GM19328 (cell line): Measurements from ENCODE around the gene NANOGP8.
"Not testable (repeated sequence)": the region's sequence is repeated elsewhere in the genome, so short reads cannot be mapped to it uniquely, and the experiment has no call there.

Experiments
- ATAC-seq: cut with Tn5 transposase; IDR thresholded peaks from one replicate; pipeline ENCODE4 v1.9.1; 2021; ENCODE audit warnings: mild to moderate bottlenecking, moderate library complexity; ENCODE audit not compliant: unreplicated experiment

Gene NANOGP8

GRCh38 chr15:35095941-35096340 is 10.8 kb upstream of the NANOGP8 start:
- no peak for ATAC-seq

DNA sequence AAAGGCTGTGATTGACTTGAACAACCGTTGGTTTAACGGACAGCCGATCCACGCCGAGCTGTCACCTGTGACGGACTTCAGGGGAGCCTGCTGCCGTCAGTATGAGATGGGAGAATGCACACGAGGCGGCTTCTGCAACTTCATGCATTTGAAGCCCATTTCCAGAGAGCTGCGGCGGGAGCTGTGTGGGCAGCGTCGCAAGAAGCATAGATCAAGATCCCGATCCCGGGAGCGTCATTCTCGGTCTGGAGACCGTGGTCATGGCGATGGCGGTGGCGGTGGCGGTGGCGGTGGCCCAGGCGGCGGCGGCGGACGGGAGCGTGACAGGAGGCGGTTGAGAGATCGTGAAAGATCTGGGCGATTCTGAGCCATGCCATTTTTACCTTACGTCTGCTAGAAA is 7.8 kb upstream of the NANOGP8 start:
- no peak for ATAC-seq

GRCh38 chr15:35092311-35092710 is 7.2 kb upstream of the NANOGP8 start:
- ATAC-seq: no peak

DNA sequence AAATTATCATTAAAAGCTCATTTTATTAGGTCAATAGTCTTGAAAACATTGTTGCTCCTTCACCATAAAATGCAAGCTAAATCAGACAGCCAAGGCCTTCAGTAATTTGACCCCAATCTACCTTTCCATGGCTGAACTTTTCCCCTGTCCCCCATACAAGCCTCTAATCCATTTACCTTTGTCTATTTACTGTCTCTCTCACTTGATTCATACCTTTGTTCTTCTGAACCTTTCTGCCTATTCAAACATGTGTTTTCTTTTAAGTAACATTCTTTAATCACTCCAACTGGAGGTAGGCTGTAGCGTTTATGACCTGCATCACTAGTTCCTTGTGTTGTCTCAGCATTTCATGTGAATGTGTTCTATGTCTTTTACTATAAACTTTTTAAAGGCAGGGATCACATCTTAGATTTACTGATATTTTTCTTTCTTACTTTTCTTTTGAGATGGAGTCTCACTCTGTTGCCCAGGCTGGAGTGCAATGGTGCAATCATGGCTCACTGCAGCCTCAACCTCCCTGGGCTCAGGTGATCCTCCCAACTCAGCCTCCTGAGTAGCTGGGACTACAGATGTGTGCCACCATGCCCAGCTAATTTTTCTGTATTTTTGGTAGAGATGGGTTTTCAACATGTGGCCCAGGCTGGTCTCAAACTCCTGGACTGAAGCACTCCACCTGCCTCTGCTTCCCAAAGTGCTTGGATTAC is 5.2 kb upstream of the NANOGP8 start:
- ATAC-seq: no peak

- no peak for ATAC-seq
These were observed 4.5 kb upstream of the NANOGP8 start for GRCh38 chr15:35089551-35089950.

DNA sequence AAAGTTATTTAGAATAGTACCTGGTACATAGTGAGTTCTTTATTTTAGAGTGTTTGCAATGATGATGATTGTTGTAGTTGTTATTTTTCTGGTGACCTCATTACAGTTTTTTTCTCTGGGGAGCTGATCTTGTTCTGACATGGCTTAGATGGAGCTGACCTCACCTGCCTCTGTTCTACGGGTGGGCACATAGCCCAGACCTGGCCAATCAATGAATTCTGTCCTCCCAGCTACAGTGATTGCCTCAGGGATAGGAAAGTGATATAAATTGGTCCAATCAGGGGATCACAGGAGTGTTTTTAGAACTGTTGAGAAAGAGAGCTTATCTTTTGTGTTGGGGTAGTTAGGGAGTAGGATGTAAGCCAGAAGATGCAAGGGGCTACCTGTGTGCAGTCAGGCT is 3.2 kb upstream of the NANOGP8 start:
- no peak for ATAC-seq

GRCh38 chr15:35087759-35088158 is 2.7 kb upstream of the NANOGP8 start:
- ATAC-seq: no peak

DNA sequence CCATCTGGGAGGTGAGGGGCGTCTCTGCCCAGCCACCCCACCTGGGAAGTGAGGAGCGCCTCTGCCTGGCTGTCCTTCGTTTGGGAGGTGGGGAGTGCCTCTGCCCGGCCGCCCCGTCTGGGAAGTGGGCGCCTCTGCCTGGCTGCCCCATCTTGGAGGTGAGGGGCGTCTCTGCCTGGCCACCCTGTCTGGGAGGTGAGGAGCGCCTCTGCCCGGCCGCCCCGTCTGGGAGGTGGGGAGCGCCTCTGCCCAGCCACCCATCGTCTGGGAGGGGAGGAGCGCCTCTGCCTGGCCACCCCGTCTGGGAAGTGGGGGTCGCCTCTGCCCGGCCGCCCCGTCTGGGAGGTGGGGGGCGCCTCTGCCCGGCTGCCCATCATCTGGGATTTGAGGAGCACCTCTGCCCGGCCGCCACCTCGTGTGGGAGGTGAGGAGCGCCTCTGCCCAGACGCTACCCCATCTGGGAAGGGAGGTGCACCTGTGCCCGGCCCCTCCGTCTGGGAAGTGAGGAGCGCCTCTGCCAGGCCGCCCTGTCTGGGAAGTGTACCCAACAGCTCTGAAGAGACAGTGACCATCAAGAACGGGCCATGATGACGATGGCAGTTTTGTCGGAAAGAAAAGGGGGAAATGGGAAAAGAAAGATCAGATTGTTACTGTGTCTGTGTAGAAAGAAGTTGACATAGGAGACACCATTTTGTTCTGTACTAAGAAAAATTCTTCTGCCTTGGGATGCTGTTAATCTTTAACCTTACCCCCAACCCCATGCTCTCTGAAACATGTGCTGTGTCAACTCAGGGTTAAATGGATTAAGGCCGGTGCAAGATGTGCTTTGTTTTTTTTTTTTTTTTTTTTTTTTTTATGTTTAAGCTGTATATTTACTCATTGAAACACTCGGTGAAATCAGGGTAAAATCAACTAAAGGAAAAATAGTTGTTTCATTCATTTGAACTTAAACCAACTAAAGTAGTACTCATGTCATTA is 2.4 kb downstream of the NANOGP8 start:
- ATAC-seq: not testable (repeated sequence)

DNA sequence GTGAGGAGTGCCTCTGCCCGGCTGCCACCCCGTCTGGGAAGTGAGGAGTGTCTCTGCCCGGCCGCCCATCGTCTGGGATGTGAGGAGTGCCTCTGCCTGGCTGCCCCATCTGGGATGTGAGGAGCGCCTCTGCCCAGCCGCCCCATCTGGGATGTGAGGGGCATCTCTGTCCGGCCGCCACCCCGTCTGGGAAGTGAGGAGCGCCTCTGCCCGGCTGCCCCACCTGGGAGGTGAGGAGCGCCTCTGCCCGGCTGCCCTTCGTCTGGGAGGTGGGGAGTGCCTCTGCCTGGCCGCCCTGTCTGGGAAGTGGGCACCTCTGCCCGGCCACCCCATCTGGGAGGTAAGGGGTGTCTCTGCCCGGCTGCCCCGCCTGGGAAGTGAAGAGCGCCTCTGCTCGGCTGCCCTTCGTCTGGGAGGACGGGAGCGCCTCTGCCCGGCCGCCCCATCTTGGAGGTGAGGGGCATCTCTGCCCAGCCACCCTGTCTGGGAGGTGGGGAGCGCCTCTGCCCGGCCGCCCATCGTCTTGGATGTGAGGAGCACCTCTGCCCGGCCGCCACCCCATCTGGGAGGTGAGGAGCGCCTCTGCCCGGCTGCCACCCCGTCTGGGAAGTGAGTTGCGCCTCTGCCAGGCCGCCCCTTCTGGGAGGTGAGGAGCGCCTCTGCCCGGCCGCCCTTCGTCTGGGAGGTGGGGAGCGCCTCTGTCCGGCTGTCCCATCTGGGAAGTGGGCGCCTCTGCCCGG is 3.3 kb downstream of the NANOGP8 start:
- ATAC-seq: not testable (repeated sequence)

- no peak for ATAC-seq
These were observed 4.9 kb downstream of the NANOGP8 start for GRCh38 chr15:35080226-35080625.

DNA sequence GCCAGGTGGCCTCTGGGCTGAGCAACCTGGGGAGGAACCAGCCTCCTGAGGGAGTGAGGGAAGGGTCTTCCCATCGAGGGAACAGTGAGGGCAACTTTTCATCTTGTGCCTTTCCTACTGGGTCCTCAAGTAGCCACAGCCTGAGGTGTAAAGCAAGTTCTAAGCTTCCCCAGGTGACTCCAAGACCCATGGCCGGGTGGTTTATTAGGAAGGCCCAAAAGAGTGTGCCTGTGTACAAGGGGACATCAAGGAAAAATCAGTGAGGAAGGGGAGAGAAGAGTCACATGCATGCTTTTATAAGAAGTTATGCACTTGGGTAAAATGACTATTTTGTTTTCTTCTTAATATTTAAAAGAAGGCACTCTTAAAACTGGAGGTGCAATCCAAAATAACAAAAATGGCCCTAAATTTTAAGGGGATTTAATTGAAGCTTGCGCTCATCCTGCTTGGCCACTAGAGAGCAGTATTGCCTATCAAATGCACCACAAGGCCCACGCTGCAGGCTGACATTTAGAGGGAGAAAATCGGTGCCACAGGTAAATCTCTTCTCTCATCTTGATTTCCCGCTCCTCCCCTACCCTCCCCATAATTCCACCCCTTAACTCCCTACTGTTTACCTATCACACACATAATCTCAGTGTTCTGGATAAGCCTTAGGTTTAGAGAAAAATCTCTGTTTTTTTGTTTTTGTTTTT is 6.7 kb downstream of the NANOGP8 start:
- ATAC-seq: no peak

DNA sequence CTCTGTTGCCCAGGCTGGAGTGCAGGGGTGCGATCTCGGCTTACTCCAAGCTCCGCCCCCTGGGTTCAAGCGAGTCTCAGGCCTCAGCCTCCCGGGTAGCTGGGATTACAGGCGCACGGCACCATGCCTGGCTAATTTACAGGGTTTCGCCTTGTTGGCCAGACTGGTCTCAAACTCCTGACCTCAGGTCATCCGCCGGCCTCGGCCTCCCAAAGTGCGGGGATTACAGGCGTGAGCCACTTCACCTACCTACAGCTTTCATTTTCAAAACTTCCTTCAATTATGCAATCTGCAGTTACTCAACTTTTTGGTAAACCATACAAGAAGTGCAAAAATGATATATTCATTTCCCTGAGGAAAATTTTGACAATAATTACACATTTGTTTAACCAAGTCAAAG is 14.0 kb downstream of the NANOGP8 start:
- no peak for ATAC-seq

GRCh38 chr15:35068846-35069475 is 16.1 kb downstream of the NANOGP8 start:
- ATAC-seq: no peak

DNA sequence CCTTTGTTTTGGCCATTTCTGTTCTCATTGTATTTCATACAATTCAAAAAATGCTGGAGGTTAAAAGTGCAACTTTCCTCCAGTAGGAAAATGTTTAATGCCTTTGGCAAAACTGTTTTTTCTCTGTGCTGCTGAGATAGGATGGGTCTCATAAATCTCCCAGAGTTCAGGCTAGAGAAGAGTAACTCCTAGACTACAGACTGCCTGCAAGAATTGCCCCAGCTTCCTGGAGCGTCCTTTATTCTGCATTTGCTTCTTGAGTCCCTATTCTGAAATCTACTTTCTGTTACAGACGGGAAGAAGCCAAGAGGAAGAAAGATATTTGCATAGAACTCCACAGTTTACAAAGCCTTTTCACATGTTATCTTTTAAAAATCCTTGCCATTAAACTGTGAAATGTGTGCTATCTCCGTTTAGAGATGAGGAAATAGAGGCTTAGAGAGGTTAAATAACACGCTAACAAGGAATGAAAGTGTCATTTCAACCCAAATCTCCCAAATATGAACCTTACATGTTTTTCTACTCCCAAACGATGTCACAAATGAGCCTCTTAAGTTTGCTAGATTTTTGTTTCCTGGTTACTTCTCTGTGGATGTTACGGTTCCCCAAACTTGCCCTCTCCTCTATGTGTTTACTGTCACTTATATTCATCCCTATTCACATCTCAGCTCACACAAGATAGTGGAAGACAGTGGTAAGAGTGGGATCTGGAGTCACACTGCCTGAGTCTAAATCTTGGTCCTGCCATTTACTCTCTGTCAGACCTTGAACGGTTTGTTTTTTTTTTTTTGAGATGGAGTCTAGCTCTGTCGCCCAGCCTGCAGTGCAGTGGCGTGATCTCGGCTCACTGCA is 17.4 kb downstream of the NANOGP8 start:
- ATAC-seq: no peak

DNA sequence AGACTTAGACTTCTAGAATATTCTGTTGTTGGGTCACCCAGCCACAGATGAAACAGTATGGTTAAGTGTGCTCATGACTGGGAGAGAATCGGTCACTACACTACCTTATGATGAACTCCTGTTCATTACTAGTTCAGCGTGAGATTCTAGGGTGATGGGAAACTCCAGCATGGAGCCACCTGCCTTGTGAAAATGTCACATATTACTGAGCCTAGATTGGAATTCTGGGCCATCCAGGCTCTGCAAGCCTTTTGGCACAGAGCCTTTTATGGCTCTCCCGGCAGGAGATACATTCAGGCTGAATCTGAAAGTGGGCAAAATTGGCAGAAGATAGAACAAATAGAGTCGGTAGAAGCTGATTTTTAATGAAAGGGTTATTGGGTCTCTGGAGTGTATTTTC is 19.0 kb downstream of the NANOGP8 start:
- ATAC-seq: no peak

DNA sequence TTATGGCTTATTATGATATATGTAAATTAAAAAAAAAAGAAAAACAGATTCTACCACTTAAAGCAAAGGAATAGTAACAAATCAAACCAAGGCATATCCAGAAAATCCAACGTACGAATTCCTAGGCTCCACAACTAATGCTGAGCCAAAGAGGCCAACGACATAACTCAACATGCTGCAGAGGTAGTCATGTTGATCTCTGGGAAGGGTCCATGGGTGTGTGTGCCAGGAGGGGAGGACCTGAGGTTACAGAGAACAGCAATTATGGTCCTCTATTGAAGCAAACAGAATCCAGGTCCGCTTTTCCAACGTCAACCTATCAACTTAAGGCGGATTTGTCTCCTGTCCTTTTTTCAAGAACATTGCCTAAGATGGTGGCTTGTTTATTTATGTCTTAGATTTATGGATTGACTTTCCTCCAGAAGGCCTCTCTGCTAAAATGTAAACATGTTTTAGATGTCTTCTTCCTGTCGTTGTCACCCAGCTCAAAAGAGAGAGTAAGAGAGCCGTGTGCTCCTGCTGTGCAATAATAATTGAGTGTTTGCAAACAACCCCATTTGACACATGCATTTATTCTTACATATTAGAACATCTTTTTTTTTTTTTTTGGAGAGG is 20.4 kb downstream of the NANOGP8 start:
- ATAC-seq: no peak

- ATAC-seq: no peak
These were observed 22.4 kb downstream of the NANOGP8 start for GRCh38 chr15:35062738-35063099.

DNA sequence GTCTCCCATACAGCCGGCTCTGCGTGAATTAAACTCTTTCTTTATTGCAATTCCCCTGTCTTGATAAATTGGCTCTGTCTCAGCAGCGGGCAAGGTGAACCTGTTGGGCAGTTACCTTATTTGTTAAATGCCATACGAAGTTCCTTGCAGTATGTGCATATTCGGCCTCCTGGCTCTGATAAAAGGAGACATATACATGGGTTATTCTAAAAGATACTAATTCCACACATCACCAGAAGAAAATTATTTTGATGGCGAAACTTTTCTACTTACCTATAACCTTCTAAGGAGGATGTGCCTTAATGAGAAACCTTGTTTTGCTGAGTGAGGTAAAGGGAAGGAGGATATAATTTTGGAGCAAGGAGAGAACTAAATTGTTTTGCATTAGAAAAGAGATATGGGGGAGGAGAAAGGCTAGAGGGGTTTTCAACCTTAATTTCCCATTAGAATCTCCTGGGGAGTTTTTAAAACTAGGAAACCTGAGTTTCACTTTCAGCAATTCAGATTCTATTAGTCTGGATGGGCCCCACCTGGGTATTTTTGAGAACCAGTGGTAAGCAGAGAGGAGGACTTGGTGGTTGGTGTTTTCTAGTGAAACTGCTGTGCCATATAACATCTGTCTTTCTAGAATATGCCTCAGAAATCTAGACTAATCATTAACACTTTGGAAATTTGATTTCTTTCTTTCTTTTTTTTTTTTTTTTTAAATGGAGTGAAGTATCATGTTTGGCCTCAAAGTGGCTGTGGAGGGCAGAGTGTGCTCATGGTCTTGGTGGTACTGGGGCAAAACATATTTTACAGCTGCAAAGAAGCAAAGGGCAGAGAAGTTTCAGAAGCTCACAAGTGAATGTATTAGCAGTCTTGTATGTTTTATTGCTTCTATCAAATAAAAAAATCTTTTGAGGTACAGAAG is 23.0 kb downstream of the NANOGP8 start:
- ATAC-seq: no peak
